Left lung (tissue), 10 donors: ENCODE data around the gene PDE4D. TPM values are rescaled to one million over a fixed set of nuclear protein-coding genes. Genes with fewer than 3 reads are reported as not detected.
A peak's percentile ranks its signal among the peaks of the same experiment; 100 is the strongest.

Experiments
- ATAC-seq: fragments of 200-7000 bp; cut with Tn5 transposase; one replicate; pipeline ENCODE4 v1.9.1; 2020; ENCODE audit warnings: moderate library complexity
- DNase-seq, 4 donors: peaks; one replicate each; pipeline ENCODE4 v3.0.0-alpha.2; 2013 to 2020
- H3K27ac ChIP-seq, 2 donors: fragments of 200-600 bp; sonication (generic) in 1 of 2; one replicate each; pipeline versions ENCODE4 v1.5.0 to v1.8.0; 2020 to 2021
- H3K27me3 ChIP-seq, 2 donors: fragments of 200-600 bp; sonication (generic) in 1 of 2; one replicate each; pipeline versions ENCODE4 v1.5.0 to v1.8.0; 2020 to 2021
- H3K36me3 ChIP-seq, 2 donors: fragments of 200-600 bp; sonication (generic) in 1 of 2; one replicate each; pipeline versions ENCODE4 v1.5.0 to v1.8.0; 2020 to 2021
- H3K4me1 ChIP-seq, 2 donors: fragments of 200-600 bp; one replicate each; pipeline ENCODE4 v1.8.0; 2021
- H3K4me3 ChIP-seq, 2 donors: fragments of 200-600 bp; sonication (generic) in 1 of 2; one replicate each; pipeline versions ENCODE4 v1.5.0 to v1.8.0; 2020 to 2021; ENCODE audit warnings: mild to moderate bottlenecking in 1 of 2
- H3K9me3 ChIP-seq, 2 donors: fragments of 200-600 bp; sonication (generic) in 1 of 2; one replicate each; pipeline versions ENCODE4 v1.5.0 to v1.8.0; 2020 to 2021
- intact Hi-C, 2 donors: fragments of 100-400 bp; cut with DNase I; formaldehyde crosslinking; loops; one replicate each; pipeline versions ENCODE4 v1.11.2 to v1.14.2; 2022
- polyA plus RNA-seq, 6 donors: library from polyadenylated mRNA; unstranded; fragments of 120-200 nt; gene quantifications; one replicate each; pipeline ENCODE4 v1.2.1, GENCODE V29; 2013; ENCODE audit not compliant: insufficient read length in 6 of 6
- total RNA-seq, 2 donors: library from RNA; stranded (reverse); fragmentation: NEBNext Ultra II Directional; extraction: Animal tissue kit (Norgen Biotek cat#: 25700); gene quantifications; one replicate each; pipeline ENCODE4 v1.2.1, GENCODE V29; 2021
- TF ChIP-seq, protein P1 (sequence below), 2 donors: fragments of 200-600 bp; sonication (generic) in 1 of 2; IDR thresholded peaks; one replicate each; pipeline versions ENCODE4 v1.5.0 to v1.8.0; 2021; ENCODE audit warnings: antibody characterized with exemption in 2 of 2
- donor health status: DM: no; HTN: yes; CAD: no.
- donor health status: DM: no; HTN: no; CAD: no.

PDE4D gene
- total and polyA plus RNA-seq, 8 donors, result 21.4 to 57.1 (median 25.4) TPM

DNA sequence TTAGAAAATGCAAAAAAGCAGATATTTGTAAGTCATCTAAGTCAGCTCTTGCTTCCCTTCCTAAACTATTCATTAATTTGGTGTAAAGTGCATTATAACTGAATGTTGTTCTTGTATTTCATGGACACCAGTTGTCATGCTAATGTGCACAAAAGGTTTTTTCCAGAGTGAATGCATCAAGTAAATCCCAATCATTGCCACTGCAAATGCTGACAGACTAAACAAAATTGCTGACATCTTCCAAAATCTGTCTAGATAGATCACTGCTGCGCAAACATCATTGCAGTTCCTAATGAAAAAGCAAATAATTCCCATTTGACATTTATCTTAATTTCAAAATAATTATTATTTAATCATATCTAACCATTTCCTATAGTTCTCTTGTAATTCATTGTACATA is 161.7 kb downstream of the PDE4D start:
- H3K9me3 ChIP-seq, result no peaks in the 10 kb centered on the region
- DNase-seq (peak in 2 of 4 donors; percentile 62), ATAC-seq (no peak)
- TF ChIP-seq, protein P1, sequence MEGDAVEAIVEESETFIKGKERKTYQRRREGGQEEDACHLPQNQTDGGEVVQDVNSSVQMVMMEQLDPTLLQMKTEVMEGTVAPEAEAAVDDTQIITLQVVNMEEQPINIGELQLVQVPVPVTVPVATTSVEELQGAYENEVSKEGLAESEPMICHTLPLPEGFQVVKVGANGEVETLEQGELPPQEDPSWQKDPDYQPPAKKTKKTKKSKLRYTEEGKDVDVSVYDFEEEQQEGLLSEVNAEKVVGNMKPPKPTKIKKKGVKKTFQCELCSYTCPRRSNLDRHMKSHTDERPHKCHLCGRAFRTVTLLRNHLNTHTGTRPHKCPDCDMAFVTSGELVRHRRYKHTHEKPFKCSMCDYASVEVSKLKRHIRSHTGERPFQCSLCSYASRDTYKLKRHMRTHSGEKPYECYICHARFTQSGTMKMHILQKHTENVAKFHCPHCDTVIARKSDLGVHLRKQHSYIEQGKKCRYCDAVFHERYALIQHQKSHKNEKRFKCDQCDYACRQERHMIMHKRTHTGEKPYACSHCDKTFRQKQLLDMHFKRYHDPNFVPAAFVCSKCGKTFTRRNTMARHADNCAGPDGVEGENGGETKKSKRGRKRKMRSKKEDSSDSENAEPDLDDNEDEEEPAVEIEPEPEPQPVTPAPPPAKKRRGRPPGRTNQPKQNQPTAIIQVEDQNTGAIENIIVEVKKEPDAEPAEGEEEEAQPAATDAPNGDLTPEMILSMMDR (IDR thresholded peaks at IDR 0.05), result no peak
- H3K27me3 ChIP-seq, result no peaks in the 10 kb centered on the region
- H3K4me1 ChIP-seq, result no peaks in the 10 kb centered on the region
- H3K27ac ChIP-seq, result no peak overlapping the region
- no peaks in the 10 kb centered on the region for H3K36me3 ChIP-seq
- intact Hi-C loops, result no loop called here
- no peak overlapping the region for H3K4me3 ChIP-seq

DNA sequence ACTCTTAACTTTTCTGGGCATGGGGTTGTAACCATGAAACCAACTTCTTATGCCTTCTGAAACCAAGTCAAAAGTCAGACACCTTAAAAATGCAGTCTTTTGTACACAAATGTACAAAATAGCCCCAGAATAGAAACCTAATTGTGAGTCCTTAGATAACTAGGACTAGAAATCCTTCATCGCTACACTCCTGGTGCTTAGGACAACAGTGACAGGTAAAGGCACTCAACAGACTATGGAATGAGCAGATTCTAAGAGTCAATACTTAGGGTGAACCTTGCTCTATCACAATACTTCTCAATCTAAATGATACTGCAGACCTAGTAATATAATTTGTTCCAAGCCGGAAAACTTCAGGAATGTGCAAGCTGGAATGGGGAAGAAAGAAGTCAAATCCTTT is 163.7 kb downstream of the PDE4D start:
- Histone ChIP-seq H3K4me1 (no peaks in the 10 kb centered on the region), H3K36me3 (no peaks in the 10 kb centered on the region), H3K27me3 (no peaks in the 10 kb centered on the region), H3K27ac (no peak overlapping the region), H3K9me3 (no peaks in the 10 kb centered on the region), H3K4me3 (no peak overlapping the region)
- intact Hi-C loops, result no loop called here
- no peak for DNase-seq
- ATAC-seq, result no peak
- TF ChIP-seq, protein P1 (IDR thresholded peaks at IDR 0.05), result no peak

- no peaks in the 10 kb centered on the region for H3K27me3 ChIP-seq
- H3K4me1 ChIP-seq, result no peaks in the 10 kb centered on the region
- intact Hi-C loops, result no loop called here
- TF ChIP-seq, protein P1 (IDR thresholded peaks at IDR 0.05), result no peak
- ATAC-seq, result no peak
- DNase-seq, result no peak
- H3K27ac ChIP-seq, result no peak overlapping the region
- no peak overlapping the region for H3K4me3 ChIP-seq
- no peaks in the 10 kb centered on the region for H3K36me3 ChIP-seq
- no peaks in the 10 kb centered on the region for H3K9me3 ChIP-seq
Observed at GRCh38 chr5:59729357-59729756, 164.2 kb downstream of the PDE4D start.

DNA sequence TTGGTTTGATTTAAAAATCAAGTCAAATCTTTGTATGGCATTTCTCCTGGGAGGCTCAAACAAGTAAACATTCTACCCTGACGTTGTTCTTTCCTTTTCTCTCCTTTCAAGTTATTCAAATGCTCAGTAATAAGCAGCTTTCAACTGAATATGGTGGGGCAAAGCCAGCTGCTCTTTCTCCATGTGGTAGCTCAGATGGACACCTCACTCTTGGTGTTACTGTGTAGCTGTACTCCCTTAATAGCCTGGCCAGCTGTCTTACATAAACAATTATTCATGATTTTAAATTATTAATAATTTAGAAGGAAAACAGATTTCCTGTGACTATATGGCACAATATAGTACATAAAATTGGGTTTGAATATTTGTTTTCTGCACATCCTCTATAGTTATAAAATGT is 165.2 kb downstream of the PDE4D start:
- H3K4me3 ChIP-seq, result no peak overlapping the region
- intact Hi-C loops, result no loop called here
- no peak overlapping the region for H3K27ac ChIP-seq
- no peaks in the 10 kb centered on the region for H3K4me1 ChIP-seq
- H3K9me3 ChIP-seq, result no peaks in the 10 kb centered on the region
- no peak for ATAC-seq
- DNase-seq, result no peak
- no peaks in the 10 kb centered on the region for H3K27me3 ChIP-seq
- TF ChIP-seq, protein P1 (IDR thresholded peaks at IDR 0.05), result no peak
- H3K36me3 ChIP-seq, result no peaks in the 10 kb centered on the region

DNA sequence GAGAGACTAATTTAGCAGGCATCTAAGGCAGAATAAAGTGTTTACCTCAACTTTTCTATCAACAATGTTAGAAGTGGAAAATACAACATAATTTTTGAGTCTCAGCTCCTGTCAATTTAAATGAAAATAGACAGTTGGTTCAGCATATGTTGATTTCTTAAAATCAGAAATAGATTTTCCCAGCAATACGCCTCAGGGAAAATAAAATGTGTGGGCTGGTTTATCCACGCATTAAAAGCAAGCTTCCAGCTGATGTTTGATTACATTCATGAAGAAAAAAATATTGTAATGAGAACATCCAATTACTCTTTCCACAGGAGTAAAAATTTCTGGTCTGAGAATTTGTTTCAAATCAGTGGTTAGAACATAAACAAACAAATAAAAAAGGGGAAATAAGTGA is 166.3 kb downstream of the PDE4D start:
- no peaks in the 10 kb centered on the region for H3K4me1 ChIP-seq
- H3K27me3 ChIP-seq, result no peaks in the 10 kb centered on the region
- ATAC-seq (no peak), DNase-seq (no peak)
- H3K4me3 ChIP-seq, result no peak overlapping the region
- intact Hi-C loops, result no loop called here
- H3K36me3 ChIP-seq, result no peaks in the 10 kb centered on the region
- H3K27ac ChIP-seq, result no peak overlapping the region
- no peaks in the 10 kb centered on the region for H3K9me3 ChIP-seq
- TF ChIP-seq, protein P1 (IDR thresholded peaks at IDR 0.05), result no peak
